Thyroid gland (tissue), 4 donors: ENCODE measurements around the gene POLDIP3. TPM values are rescaled to one million over a fixed set of nuclear protein-coding genes. Genes with fewer than 3 reads are reported as not detected.
"Not testable (repeated sequence)": the region's sequence is repeated elsewhere in the genome, so short reads cannot be mapped to it uniquely, and the experiment has no call there.

ENCODE experiments used
- DNase-seq, 2 donors: peaks; one replicate each; pipeline ENCODE4 v3.0.0-alpha.2; 2019
- H3K27ac ChIP-seq, 3 donors: fragments of 200-600 bp; sonication (generic); 1 replicate in 2 of 3; 2 replicates in 1 of 3; pipeline ENCODE4 v1.5.1; 2016 to 2019; ENCODE audit warnings: mild to moderate bottlenecking in 1 of 3, moderate library complexity in 1 of 3
- H3K27me3 ChIP-seq: fragments of 200-600 bp; sonication (generic); one replicate; pipeline ENCODE4 v1.5.1; 2019
- H3K36me3 ChIP-seq, 2 donors: fragments of 200-600 bp; sonication (generic); one replicate each; pipeline ENCODE4 v1.5.1; 2016 to 2019
- H3K4me1 ChIP-seq, 2 donors: fragments of 200-600 bp; sonication (generic); one replicate each; pipeline ENCODE4 v1.5.1; 2017 to 2019
- H3K4me3 ChIP-seq, 3 donors: fragments of 200-600 bp; sonication (generic); replicated peaks in 1 of 3; 1 replicate in 2 of 3; 2 replicates in 1 of 3; pipeline ENCODE4 v1.5.1; 2016; ENCODE audit warnings: mild to moderate bottlenecking in 1 of 3
- H3K9me3 ChIP-seq: fragments of 200-600 bp; sonication (generic); one replicate; pipeline ENCODE4 v1.5.1; 2017
- CTCF ChIP-seq, 6 experiments: fragments of 200-600 bp in 3 of 6; fragments of 450-650 bp in 3 of 6; sonication (generic) in 3 of 6; IDR thresholded peaks; one replicate each; pipeline ENCODE4 v1.5.1; 2016 to 2019; ENCODE audit warnings: antibody characterized with exemption in 6 of 6, mild to moderate bottlenecking in 2 of 6, inconsistent platforms in 1 of 6, moderate library complexity in 1 of 6
- POLR2A ChIP-seq, 2 donors: fragments of 450-650 bp; IDR thresholded peaks; one replicate each; pipeline ENCODE4 v1.6.1; 2017; ENCODE audit warnings: antibody characterized with exemption in 2 of 2, mild to moderate bottlenecking in 2 of 2, moderate library complexity in 1 of 2
- WGBS, 2 donors: methylation state at CpG; one replicate each; pipeline ENCODE4 v1.1.5; 2017; 5-methylcytosine and 5-hydroxymethylcytosine counted together
- intact Hi-C: fragments of 100-400 bp; cut with DNase I; formaldehyde crosslinking; loops from one replicate; pipeline ENCODE4 v1.15.1; 2023
- total RNA-seq, 4 donors: library from RNA; depleted of rRNA; stranded (reverse); fragments of >200 nt; gene quantifications; one replicate each; pipeline ENCODE4 v1.2.3, GENCODE V29; 2016

The POLDIP3 gene
- total RNA-seq, 4 donors from 2014 or later, result 46.1 to 55.4 (median 49.8) TPM

DNA sequence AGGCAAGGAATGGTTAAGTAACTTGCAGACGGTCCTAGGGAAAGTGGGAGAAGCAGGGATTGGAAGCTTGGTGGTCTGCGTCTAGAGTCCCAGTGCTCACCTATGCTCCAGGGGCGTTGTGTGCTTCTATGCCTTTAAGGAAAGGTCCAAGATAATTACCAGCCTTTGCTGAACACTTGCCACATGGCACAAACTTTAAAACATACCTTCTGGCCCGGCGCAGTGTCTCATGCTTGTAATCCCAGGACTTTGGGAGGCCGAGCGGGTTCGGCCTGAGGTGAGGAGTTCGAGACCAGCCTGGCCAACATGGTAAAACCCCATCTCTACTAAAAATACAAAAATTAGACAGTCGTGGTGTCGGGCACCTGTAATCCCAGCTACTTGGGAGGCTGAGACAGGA is 2.3 kb downstream of the POLDIP3 start:
- intact Hi-C loops, result no loop called here
- no peak overlapping the region for H3K4me3 ChIP-seq
- H3K27ac ChIP-seq, result peak overlapping the region in 1 of 3 donors; percentile 7

GRCh38 chr22:42611051-42611450 is 3.6 kb downstream of the POLDIP3 start:
- no peak overlapping the region for H3K27ac ChIP-seq
- H3K4me1 ChIP-seq, result peaks cover 60 to 83% of the 10 kb centered on the region in 2 donors
- no peak for TF ChIP-seq POLR2A (IDR thresholded peaks at IDR 0.05)
- no peak for TF ChIP-seq CTCF (IDR thresholded peaks at IDR 0.05)
- H3K9me3 ChIP-seq, result no peaks in the 10 kb centered on the region
- DNase-seq, result no peak
- no peak overlapping the region for H3K4me3 ChIP-seq
- no peaks in the 10 kb centered on the region for H3K36me3 ChIP-seq
- H3K27me3 ChIP-seq, result no peaks in the 10 kb centered on the region
- WGBS, 2 donors, result 86 to 88% methylated on average over 1 of the region's 1 CpG
- intact Hi-C loops, result no loop called here

More for the DNA sequence above, 2.3 kb downstream of the POLDIP3 start:
- Histone ChIP-seq H3K9me3 (no peaks in the 10 kb centered on the region), H3K27me3 (no peaks in the 10 kb centered on the region), H3K4me1 (peaks cover 51 to 75% of the 10 kb centered on the region in 2 donors), H3K36me3 (no peaks in the 10 kb centered on the region)
- no peak for DNase-seq
- WGBS, 2 donors, result 88 to 92% methylated on average over 11 of the region's 11 CpGs
- no peak for TF ChIP-seq CTCF (IDR thresholded peaks at IDR 0.05)
- no peak for TF ChIP-seq POLR2A (IDR thresholded peaks at IDR 0.05)

DNA sequence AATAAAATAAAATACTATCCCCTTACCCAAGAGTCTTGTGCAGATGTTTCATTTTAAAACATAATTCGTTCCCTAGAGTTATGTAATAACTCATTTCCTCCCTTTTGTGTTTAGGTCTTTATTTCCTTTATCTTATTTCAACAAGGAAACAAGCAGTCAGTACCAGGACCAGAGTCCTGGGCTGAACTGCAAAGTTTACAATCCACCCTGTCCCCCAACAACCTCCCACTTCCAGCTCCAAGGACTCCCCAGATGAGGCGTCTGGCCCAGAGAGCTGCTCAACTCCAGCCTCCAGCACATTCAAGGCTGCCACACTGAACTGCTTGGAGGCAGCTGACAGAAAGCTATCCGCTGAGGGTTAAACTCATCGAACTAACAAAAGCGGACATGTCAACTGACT is 4.5 kb downstream of the POLDIP3 start:
- no peak overlapping the region for H3K4me3 ChIP-seq
- H3K27ac ChIP-seq, result peak overlapping the region; percentile 14 to 86 (median 67)
- 74 to 76% methylated on average over 5 of the region's 5 CpGs for WGBS, 2 donors
- peaks cover 66 to 83% of the 10 kb centered on the region in 2 donors for H3K4me1 ChIP-seq
- H3K36me3 ChIP-seq, result no peaks in the 10 kb centered on the region
- intact Hi-C loops, result no loop called here
- TF ChIP-seq CTCF (IDR thresholded peaks at IDR 0.05) (no peak), POLR2A (IDR thresholded peaks at IDR 0.05) (no peak)
- no peaks in the 10 kb centered on the region for H3K27me3 ChIP-seq
- DNase-seq, result no peak
- H3K9me3 ChIP-seq, result no peaks in the 10 kb centered on the region

DNA sequence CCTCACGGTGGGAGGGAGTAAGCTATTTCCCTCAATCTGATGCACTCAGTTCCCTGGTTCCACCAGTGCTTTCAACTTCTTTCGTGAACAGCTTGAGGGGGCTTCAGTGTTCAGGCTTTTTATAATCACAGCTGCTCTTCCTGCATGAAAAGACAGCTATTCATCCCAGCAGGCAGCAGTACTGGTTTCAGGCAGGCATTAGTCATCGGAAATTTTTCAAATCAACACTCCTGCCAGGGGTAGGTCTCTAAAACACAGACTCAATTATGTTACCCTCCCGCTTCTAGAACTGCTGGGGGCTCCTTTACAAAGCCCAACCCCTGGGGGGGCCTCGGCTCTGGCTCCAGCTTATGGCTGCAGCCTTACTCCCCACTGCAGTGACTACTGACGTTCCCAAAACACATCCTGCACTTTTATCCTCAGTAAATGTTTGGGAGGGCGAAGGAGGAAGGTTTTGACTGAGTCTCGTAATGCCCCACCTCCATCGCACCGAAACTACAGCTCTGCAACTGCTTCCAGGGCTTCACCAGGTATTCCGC is 5.8 kb downstream of the POLDIP3 start:
- Histone ChIP-seq H3K4me3 (no peak overlapping the region), H3K36me3 (no peaks in the 10 kb centered on the region), H3K4me1 (peaks cover 76 to 96% of the 10 kb centered on the region in 2 donors), H3K9me3 (no peaks in the 10 kb centered on the region), H3K27me3 (no peaks in the 10 kb centered on the region), H3K27ac (peak overlapping the region; percentile 50 to 86 (median 67))
- intact Hi-C loops, result no loop called here
- TF ChIP-seq CTCF (IDR thresholded peaks at IDR 0.05) (no peak), POLR2A (IDR thresholded peaks at IDR 0.05) (no peak)
- DNase-seq, result peak; percentile 17 to 32
- 56 to 62% methylated on average over 11 of the region's 11 CpGs for WGBS, 2 donors

- 85 to 88% methylated on average over 11 of the region's 11 CpGs for WGBS, 2 donors
- H3K27me3 ChIP-seq, result no peaks in the 10 kb centered on the region
- peaks cover 76 to 99% of the 10 kb centered on the region in 2 donors for H3K4me1 ChIP-seq
- intact Hi-C loops, result no loop called here
- no peak for TF ChIP-seq POLR2A (IDR thresholded peaks at IDR 0.05)
- TF ChIP-seq CTCF (IDR thresholded peaks at IDR 0.05), result no peak
- H3K9me3 ChIP-seq, result no peaks in the 10 kb centered on the region
- H3K36me3 ChIP-seq, result no peaks in the 10 kb centered on the region
- no peak for DNase-seq
- H3K4me3 ChIP-seq, result no peak overlapping the region
- peak overlapping the region; percentile 50 to 86 (median 67) for H3K27ac ChIP-seq
These were observed 6.4 kb downstream of the POLDIP3 start for GRCh38 chr22:42608136-42608822.

DNA sequence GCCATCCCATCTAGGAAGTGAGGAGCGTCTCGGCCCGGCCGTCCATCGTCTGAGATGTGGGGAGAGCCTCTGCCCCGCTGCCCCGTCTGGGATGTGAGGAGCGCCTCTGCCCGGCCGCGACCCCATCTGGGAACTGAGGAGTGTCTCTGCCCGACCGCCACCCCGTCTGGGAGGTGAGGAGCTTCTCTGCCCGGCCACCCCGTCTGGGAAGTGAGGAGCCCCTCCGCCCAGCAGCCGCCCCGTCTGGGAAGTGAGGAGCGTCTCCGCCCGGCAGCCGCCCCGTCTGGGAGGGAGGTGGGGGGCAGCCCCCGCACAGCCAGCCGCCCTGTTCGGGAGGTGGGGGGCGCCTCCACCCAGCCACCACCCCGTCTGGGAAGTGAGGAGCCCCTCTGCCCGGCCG is 7.0 kb downstream of the POLDIP3 start:
- intact Hi-C loops, H3K36me3 ChIP-seq, H3K4me3 ChIP-seq, H3K9me3 ChIP-seq, DNase-seq, H3K27me3 ChIP-seq: not testable (repeated sequence)
- Histone ChIP-seq H3K4me1 (peaks cover 75 to 99% of the 10 kb centered on the region in 2 donors), H3K27ac (peak overlapping the region in 2 of 3 donors; percentile 43 to 86)
- WGBS, 2 donors, result 95 to 96% methylated on average over 14 to 24 of the region's 31 CpGs
